K562 (cell line): ENCODE measurements around the gene GALNT9. TPM values are rescaled to one million over a fixed set of nuclear protein-coding genes. Genes with fewer than 3 reads are reported as not detected.

ENCODE experiments used
- ATAC-seq: fragments of 200-7000 bp; cut with Tn5 transposase; 3 replicates; pipeline ENCODE4 v1.9.1; 2020; ENCODE audit warnings: moderate library complexity
- BruUV-seq: library from RNA; stranded (reverse); fragments of 400-500 nt; replicated peaks from 2 replicates; lab custom pipeline; 2021; lab: Mats Ljungman, UMichigan
- CTCF ChIA-PET: fragments of 300-600 bp; formaldehyde crosslinking; extraction: SDS; loops from one replicate; lab custom pipeline; 2021; ENCODE audit warnings: low intra/inter-chr PET ratio; lab: Yijun Ruan, JAX
- POLR2A ChIA-PET: fragments of 300-600, 350-650 bp; sonication (Branson Sonifier 250); formaldehyde crosslinking; extraction: SDS; loops from one replicate; lab custom pipeline; 2021; ENCODE audit warnings: antibody characterized with exemption, inconsistent platforms; lab: Yijun Ruan, JAX
- DNase-seq, 4 experiments: peaks; one replicate each; pipeline versions ENCODE4 v3.0.0 to v3.0.0-alpha.2; 2011 to 2018; ENCODE audit warnings: low spot score in 3 of 4, mixed read lengths in 3 of 4; ENCODE audit errors: extremely low read depth in 1 of 4
- FAIRE-seq: peaks from 2 replicates; lab custom pipeline; 2011; peaks lifted over from hg19 to GRCh38; lab: Jason Lieb, UNC
- H2AFZ ChIP-seq: 2 replicates; pipeline ENCODE4 v1.6.0; 2011; ENCODE audit warnings: low read depth, low read length, control low read depth, inconsistent platforms
- H3K27ac ChIP-seq: fragments of 200-600 bp; 3 replicates; pipeline ENCODE4 v1.8.0; 2011; ENCODE audit warnings: low read depth, mild to moderate bottlenecking, control low read depth, inconsistent platforms, low read length, moderate library complexity, mixed read lengths; ENCODE audit errors: extremely low read depth
- H3K27me3 ChIP-seq, 2 experiments: fragments of 300-600 bp in 1 of 2; 2 replicates in 1 of 2; 3 replicates in 1 of 2; pipeline versions ENCODE4 v1.6.0 to v1.8.0; 2011; ENCODE audit warnings: inconsistent platforms in 2 of 2, low read length in 2 of 2, mild to moderate bottlenecking in 1 of 2, mixed read lengths in 1 of 2, moderate library complexity in 1 of 2; ENCODE audit not compliant: control insufficient read depth in 2 of 2, insufficient read depth in 2 of 2
- H3K36me3 ChIP-seq: fragments of 300-600 bp; 3 replicates; pipeline ENCODE4 v1.8.0; 2011; ENCODE audit warnings: mild to moderate bottlenecking, low read length, inconsistent platforms; ENCODE audit not compliant: control insufficient read depth, insufficient read depth
- H3K4me1 ChIP-seq, 2 experiments: fragments of 200-600 bp in 1 of 2; replicated peaks in 1 of 2; 2 replicates in 1 of 2; 3 replicates in 1 of 2; pipeline versions ENCODE4 v1.5.1 to v1.8.0; 2011; ENCODE audit warnings: inconsistent platforms in 2 of 2, low read length in 2 of 2, mild to moderate bottlenecking in 1 of 2, mixed read lengths in 1 of 2, moderate library complexity in 1 of 2; ENCODE audit not compliant: control insufficient read depth in 2 of 2, insufficient read depth in 2 of 2
- H3K4me2 ChIP-seq: 2 replicates; pipeline ENCODE4 v1.6.1; 2011; ENCODE audit warnings: low read length, control low read depth, inconsistent platforms, mixed read lengths; ENCODE audit not compliant: insufficient read depth
- H3K4me3 ChIP-seq: fragments of 200-600 bp; sonication (generic), shearing (Covaris generic); 2 replicates; pipeline ENCODE4 v1.5.1; 2016; ENCODE audit warnings: control low read depth, inconsistent platforms
- H3K79me2 ChIP-seq: fragments of 200-600 bp; 3 replicates; pipeline ENCODE4 v1.8.0; 2011; ENCODE audit warnings: low read length, inconsistent platforms; ENCODE audit not compliant: control insufficient read depth, insufficient read depth
- H3K9ac ChIP-seq, 2 experiments: 2 replicates each; pipeline versions ENCODE4 v1.6.0 to v1.6.1; 2011; ENCODE audit warnings: low read depth in 2 of 2, low read length in 2 of 2, control low read depth in 1 of 2, inconsistent platforms in 1 of 2, mild to moderate bottlenecking in 1 of 2, mixed read lengths in 1 of 2; ENCODE audit not compliant: insufficient read depth in 1 of 2
- H3K9me1 ChIP-seq: one replicate; pipeline ENCODE4 v1.6.0; 2011; ENCODE audit warnings: inconsistent platforms, mild to moderate bottlenecking, low read length, moderate library complexity; ENCODE audit not compliant: control insufficient read depth, insufficient read depth
- H3K9me3 ChIP-seq: replicated peaks from 2 replicates; pipeline ENCODE4 v1.5.1; 2011; ENCODE audit warnings: low read depth, low read length, inconsistent platforms; ENCODE audit not compliant: control insufficient read depth, insufficient read depth
- H4K20me1 ChIP-seq: replicated peaks from 2 replicates; pipeline ENCODE4 v1.6.1; 2011; ENCODE audit warnings: low read length, inconsistent platforms, mixed read lengths; ENCODE audit not compliant: control insufficient read depth, insufficient read depth
- CAMTA2 ChIP-seq: fragments of 250-450 bp; sonication (Bioruptor Pico); conservative IDR thresholded peaks from 2 replicates; pipeline ENCODE4 v1.5.1; 2022
- GTF3C2 ChIP-seq: IDR thresholded peaks from 3 replicates; pipeline ENCODE4 v1.6.1; 2011; ENCODE audit warnings: borderline replicate concordance, mild to moderate bottlenecking, moderate library complexity; ENCODE audit not compliant: insufficient read length; ENCODE audit errors: extremely low read depth
- HNRNPL ChIP-seq: fragments of 200-400 bp; formaldehyde crosslinking; IDR thresholded peaks from 2 replicates; pipeline ENCODE4 v1.6.1; 2017; ENCODE audit warnings: low read depth, mild to moderate bottlenecking, low read length
- KDM4B ChIP-seq, 2 experiments: fragments of 450-650 bp in 1 of 2; sonication (generic) in 1 of 2; IDR thresholded peaks; 2 replicates each; pipeline ENCODE4 v1.6.1; 2016 to 2017; ENCODE audit warnings: borderline replicate concordance in 2 of 2, antibody characterized with exemption in 1 of 2, low read depth in 1 of 2, mild to moderate bottlenecking in 1 of 2
- NKRF ChIP-seq: fragments of 450-650 bp; IDR thresholded peaks from 2 replicates; pipeline ENCODE4 v1.6.1; 2016; ENCODE audit warnings: borderline replicate concordance
- SMARCA4 ChIP-seq: fragments of 450-650 bp; IDR thresholded peaks from 2 replicates; pipeline ENCODE4 v1.6.1; 2016
- SREBF1 ChIP-seq: fragments of 150-350 bp; IDR thresholded peaks from 2 replicates; pipeline ENCODE4 v1.6.1; 2014; ENCODE audit warnings: antibody characterized with exemption, low read depth, low read length, borderline replicate concordance
- THAP7 ChIP-seq: fragments of 250-450 bp; sonication (Bioruptor Pico); IDR thresholded peaks from 2 replicates; pipeline ENCODE4 v1.5.0; 2021
- USF2 ChIP-seq: sonication (generic); formaldehyde crosslinking; IDR thresholded peaks from 2 replicates; pipeline ENCODE4 v1.5.0; 2020; ENCODE audit warnings: missing genetic modification reagents
- WGBS: fragments of 100-300 bp; shearing (Covaris generic); methylation state at CpG from one replicate; pipeline ENCODE4 v1.1.6; 2016; ENCODE audit warnings: low coverage, mixed read lengths; ENCODE audit not compliant: insufficient coverage; ENCODE audit errors: missing lambda C conversion rate; 5-methylcytosine and 5-hydroxymethylcytosine counted together
- in situ Hi-C: fragments of 300-500 bp; cut with MboI; formaldehyde crosslinking; loops from 4 replicates; pipeline ENCODE4 v1.15.0; 2018; ENCODE audit warnings: inconsistent platforms, mixed read lengths
- intact Hi-C: fragments of 100-400 bp; cut with micrococcal nuclease; formaldehyde crosslinking; loops from 2 replicates; pipeline ENCODE4 v1.14.2; 2022
- polyA plus RNA-seq, 8 experiments: library from polyadenylated mRNA; depleted of rRNA in 4 of 8; stranded (reverse) in 5 of 8; unstranded in 3 of 8; fragments of >200 nt; fragmentation: Nextera tagmentation in 2 of 8; fragmentation: Illumina TruSeq in 1 of 8; extraction: Ambion mirVana in 2 of 8; extraction: Trizol in 1 of 8; gene quantifications; 2 replicates each; pipeline versions ENCODE4 v1.2.1 to v1.2.3, GENCODE V29; 2011 to 2014; ENCODE audit warnings: inconsistent platforms in 1 of 8, missing spikeins in 1 of 8
- total RNA-seq, 7 experiments: library from RNA; depleted of rRNA in 6 of 7; stranded (reverse); fragments of >200 nt in 6 of 7; fragmentation: Illumina TruSeq in 2 of 7; extraction: Trizol in 2 of 7; gene quantifications; 2 replicates each; pipeline versions ENCODE4 v1.2.1 to v1.2.3, GENCODE V29; 2011 to 2021; ENCODE audit warnings: low replicate concordance in 1 of 7

Gene GALNT9
- total and polyA plus RNA-seq, 9 of the 15 experiments (the other 6 are each of a cell fraction or from before 2014, with no cell fraction given): not detected

DNA sequence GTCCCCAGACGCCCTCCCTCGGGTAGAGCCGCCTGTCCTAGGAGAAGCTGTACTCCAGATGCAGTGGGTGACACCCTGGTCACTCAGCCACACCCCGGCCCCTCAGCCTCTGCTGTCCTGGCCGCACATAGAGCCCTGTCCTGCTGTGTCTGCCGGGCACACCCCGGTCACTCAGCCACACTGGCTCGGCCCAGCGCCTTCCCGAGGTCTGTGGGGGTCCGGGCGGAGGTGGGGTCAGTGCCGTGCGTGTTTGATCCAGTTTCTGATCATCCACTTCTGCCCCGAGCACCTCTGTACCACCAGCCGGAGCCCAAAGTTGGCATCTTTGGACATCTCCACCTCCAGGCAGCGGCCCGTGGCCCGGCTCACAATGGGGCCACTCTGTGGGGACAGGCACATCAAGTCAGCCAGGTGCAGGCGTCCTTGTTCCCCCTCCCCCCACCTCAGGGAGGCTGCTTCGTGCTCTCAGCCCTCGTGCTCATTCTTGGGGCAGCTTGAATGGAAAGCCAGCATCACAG lies 132.5 kb downstream of the GALNT9 start:
- ATAC-seq: no peak
- Histone ChIP-seq H3K9ac (no peak overlapping the region), H2AFZ (no peak overlapping the region), H4K20me1 (no peaks in the 10 kb centered on the region; the same call in 1 of the 2 replicates), H3K4me1 (peaks cover 0 to 15% of the 10 kb centered on the region in 2 experiments; a peak in 2 of 5 replicates), H3K9me3 (peaks cover 19% of the 10 kb centered on the region)
- TF ChIP-seq SMARCA4: no peak
- no peak for TF ChIP-seq CAMTA2 (CRISPR knock-in tag)
- no peak for TF ChIP-seq NKRF
- no peak for TF ChIP-seq HNRNPL
- TF ChIP-seq THAP7 (CRISPR knock-in tag): no peak
- TF ChIP-seq KDM4B (IDR thresholded peaks at IDR 0.05; ENCODE audit: borderline replicate concordance in 2 of 2, low read depth in 1 of 2): no peak
- no peak for TF ChIP-seq SREBF1
- no peak for TF ChIP-seq USF2 (CRISPR knock-in tag)
- no peak for TF ChIP-seq GTF3C2
- TF ChIP-seq, all 486 proteins: peak for 0
- Histone ChIP-seq H3K27me3 (peaks cover 38 to 69% of the 10 kb centered on the region in 2 experiments; a peak in 4 of 5 replicates), H3K4me3 (no peak overlapping the region), H3K4me2 (no peak overlapping the region), H3K79me2 (no peaks in the 10 kb centered on the region), H3K36me3 (no peaks in the 10 kb centered on the region), H3K27ac (no peak overlapping the region), H3K9me1 (no peaks in the 10 kb centered on the region)
- WGBS: 4% methylated on average over 22 of the region's 22 CpGs
- intact Hi-C loops: no loop called here
- DNase-seq: no peak
- in situ Hi-C loops: no loop called here
- BruUV-seq: no TSS peak
- ChIA-PET CTCF (no interaction called here), POLR2A (interaction anchor here (0.6 to 1.0 kb wide), 2 partner anchors 11 to 148 kb away, joined by 3 to 4 read pairs; no protein-coding TSS in a partner anchor)
- FAIRE-seq: no peak
